ENCODE results near the gene C1QTNF12.

DNA sequence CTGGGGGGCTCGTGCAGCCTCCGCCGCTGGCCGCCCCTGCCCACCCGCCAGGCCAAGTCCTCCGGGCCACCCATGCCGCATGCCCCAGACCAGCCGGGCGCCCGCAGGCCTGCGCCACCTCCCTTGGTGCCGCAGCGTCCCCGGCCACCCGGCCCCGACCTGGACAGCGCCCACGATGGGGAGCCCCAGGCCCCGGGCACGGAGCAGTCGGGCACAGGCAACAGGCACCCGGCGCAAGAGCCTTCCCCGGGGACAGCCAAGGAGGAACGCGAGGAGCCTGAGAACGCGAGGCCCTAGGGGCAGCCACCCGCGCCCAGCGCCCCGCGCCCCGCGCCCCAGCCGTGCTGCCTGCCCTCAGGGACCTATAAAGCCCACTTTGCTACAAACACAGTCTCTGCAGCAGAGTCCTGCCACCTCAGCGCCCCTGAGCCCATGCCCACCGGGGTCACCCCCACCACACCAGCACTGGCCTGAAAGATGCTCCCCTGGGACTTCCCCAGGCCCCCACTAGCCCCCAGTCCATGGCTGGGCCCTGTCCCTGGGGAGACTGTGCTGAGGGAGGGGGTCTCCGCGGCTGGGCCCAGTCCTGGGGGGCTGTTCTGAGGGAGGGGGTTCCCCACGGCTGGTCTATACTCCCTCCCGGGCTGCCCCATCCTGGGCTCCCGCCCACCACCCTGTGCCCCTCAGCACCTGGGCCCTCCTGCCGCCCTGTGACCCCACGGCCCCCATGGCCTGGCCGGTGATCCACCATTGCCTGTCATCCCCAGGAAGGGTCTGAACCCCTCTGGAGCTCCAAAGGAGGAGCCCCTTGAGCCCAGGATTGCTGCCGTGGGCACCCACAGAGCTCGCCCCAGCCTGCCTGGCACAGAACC, 48.7 kb downstream of the C1QTNF12 start:
- TF ChIP-seq EP300 (IDR thresholded peaks at IDR 0.05) (no peak), POLR2AphosphoS5 (IDR thresholded peaks at IDR 0.05) (no peak), POLR2A (IDR thresholded peaks at IDR 0.05) (no peak)
- TF ChIP-seq, protein P1, sequence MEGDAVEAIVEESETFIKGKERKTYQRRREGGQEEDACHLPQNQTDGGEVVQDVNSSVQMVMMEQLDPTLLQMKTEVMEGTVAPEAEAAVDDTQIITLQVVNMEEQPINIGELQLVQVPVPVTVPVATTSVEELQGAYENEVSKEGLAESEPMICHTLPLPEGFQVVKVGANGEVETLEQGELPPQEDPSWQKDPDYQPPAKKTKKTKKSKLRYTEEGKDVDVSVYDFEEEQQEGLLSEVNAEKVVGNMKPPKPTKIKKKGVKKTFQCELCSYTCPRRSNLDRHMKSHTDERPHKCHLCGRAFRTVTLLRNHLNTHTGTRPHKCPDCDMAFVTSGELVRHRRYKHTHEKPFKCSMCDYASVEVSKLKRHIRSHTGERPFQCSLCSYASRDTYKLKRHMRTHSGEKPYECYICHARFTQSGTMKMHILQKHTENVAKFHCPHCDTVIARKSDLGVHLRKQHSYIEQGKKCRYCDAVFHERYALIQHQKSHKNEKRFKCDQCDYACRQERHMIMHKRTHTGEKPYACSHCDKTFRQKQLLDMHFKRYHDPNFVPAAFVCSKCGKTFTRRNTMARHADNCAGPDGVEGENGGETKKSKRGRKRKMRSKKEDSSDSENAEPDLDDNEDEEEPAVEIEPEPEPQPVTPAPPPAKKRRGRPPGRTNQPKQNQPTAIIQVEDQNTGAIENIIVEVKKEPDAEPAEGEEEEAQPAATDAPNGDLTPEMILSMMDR (IDR thresholded peaks at IDR 0.05) = no peak

All from sigmoid colon (tissue), 4 donors.